ENCODE data around the gene SPTBN1. TPM values are rescaled to one million over a fixed set of nuclear protein-coding genes. Genes with fewer than 3 reads are reported as not detected.

Gene SPTBN1
- total RNA-seq, 4 donors from 2014 or later = 132 to 239 (median 195) TPM

DNA sequence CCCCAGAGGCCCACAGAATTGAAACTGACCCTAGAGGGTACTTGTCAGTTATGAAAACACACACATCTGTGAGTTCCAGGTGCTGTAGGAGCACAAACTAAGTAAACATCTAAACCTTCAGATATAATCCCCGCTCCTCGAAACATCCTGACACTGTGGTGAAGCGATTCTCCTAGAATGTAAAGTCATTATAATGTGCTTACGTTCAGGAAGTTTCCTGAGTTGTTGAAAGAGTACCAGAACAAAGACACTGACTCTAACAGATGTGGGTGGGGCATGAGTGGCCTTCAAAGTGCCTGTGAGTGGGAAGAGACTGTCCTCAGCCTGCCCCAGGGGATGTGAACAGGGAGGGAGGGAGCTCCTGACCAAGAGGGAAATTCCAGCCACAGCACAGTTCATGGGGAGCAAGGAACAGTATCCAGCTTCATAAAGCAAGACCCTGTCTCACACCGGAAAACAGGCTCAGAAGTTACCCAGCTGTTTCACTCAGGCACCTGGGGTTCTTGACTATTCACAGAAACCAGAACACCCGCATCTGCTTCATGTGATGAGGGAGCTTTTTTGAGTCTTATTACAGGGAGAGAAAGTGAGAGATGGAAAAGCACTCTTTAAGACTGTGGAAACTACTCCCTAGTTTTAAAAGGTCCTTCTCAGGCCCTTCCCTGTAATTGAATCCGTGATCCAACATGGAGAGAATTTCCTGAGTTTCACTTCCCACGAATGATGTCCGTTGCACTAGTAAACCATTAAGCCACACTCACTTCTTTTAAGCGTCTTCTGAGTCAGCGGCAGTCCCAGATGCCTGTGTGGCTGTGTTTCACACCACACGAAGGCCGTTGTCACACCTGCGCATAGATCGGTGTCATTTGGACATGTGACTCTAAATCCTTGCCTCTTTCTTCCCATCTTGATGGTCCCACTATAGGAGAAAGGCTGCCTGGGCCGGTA, 178.7 kb downstream of the SPTBN1 start:
- intact Hi-C loops (cut with DNase I; ENCODE audit: low total_unique reads) = no loop called here
- TF ChIP-seq POLR2A (IDR thresholded peaks at IDR 0.05) (no peak), CTCF (IDR thresholded peaks at IDR 0.05) (no peak)
- 60 to 68% methylated on average over 16 of the region's 16 CpGs for WGBS, 2 donors
- DNase-seq (ENCODE audit: low spot score in 2 of 2) = peak in 1 of 2 donors; percentile 54
- no peak overlapping the region for H3K4me3 ChIP-seq (ENCODE audit: low read depth, poor library complexity, severe bottlenecking)

- DNase-seq (ENCODE audit: low spot score in 2 of 2) = no peak
- TF ChIP-seq POLR2A (IDR thresholded peaks at IDR 0.05) (no peak), CTCF (IDR thresholded peaks at IDR 0.05) (no peak)
- intact Hi-C loops (cut with DNase I; ENCODE audit: low total_unique reads) = no loop called here
- no peak overlapping the region for H3K4me3 ChIP-seq (ENCODE audit: low read depth, poor library complexity, severe bottlenecking)
- 35 to 57% methylated on average over 3 of the region's 3 CpGs for whole genome bisulfite sequencing, 2 donors
These were observed 179.5 kb downstream of the SPTBN1 start for GRCh38 chr2:54635554-54636152.

DNA sequence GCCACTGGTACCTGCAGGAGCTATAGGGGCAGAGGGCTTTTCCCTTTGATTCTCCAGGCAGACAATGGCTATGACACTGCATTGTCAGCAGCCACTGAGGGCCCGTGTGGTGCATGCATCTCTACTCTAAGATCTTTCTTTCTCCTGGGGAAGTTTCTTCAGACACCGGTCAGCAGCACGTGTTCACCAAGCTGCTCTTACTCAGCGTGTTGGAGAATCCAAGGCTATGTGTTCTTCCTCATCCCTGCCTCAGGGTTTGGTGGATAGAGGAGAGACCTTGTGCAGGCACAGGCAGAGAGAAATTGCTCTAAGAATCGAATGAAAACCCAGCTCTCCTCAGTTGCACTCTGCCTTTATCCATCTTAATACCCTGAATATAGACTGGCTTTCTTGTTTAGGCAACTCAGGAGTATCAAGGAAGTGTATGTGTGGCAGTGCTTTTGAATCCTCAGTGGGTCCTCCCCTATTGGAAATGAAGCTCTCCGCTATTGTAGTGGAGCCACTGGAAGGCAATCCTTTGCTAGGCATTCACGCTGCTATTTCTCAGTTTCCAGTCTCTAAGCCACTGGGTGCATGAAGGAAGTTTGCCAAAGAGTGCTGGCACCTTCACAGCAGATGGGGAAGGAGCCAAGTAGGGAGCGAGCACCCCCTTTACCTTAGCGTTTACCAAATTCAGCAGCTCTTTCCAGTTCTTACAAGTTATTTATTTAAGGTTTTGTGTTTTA, 180.4 kb downstream of the SPTBN1 start:
- TF ChIP-seq POLR2A (IDR thresholded peaks at IDR 0.05) (no peak), CTCF (IDR thresholded peaks at IDR 0.05) (no peak)
- DNase-seq (ENCODE audit: low spot score in 2 of 2) = no peak
- WGBS, 2 donors = 74 to 77% methylated on average over 9 of the region's 9 CpGs
- intact Hi-C loops (cut with DNase I; ENCODE audit: low total_unique reads) = no loop called here
- no peak overlapping the region for H3K4me3 ChIP-seq (ENCODE audit: low read depth, poor library complexity, severe bottlenecking)

GRCh38 chr2:54638103-54638502, 182.0 kb downstream of the SPTBN1 start:
- 89 to 91% methylated on average over 3 of the region's 3 CpGs for WGBS, 2 donors
- no peak for DNase-seq (ENCODE audit: low spot score in 2 of 2)
- TF ChIP-seq POLR2A (IDR thresholded peaks at IDR 0.05) = no peak
- no peak overlapping the region for H3K4me3 ChIP-seq (ENCODE audit: low read depth, poor library complexity, severe bottlenecking)
- intact Hi-C loops (cut with DNase I; ENCODE audit: low total_unique reads) = no loop called here

- no peak for DNase-seq (ENCODE audit: low spot score in 2 of 2)
- 80 to 88% methylated on average over 7 of the region's 7 CpGs for WGBS, 2 donors
- H3K4me3 ChIP-seq (ENCODE audit: low read depth, poor library complexity, severe bottlenecking) = no peak overlapping the region
- TF ChIP-seq CTCF (IDR thresholded peaks at IDR 0.05) (no peak), POLR2A (IDR thresholded peaks at IDR 0.05) (no peak)
- intact Hi-C loops (cut with DNase I; ENCODE audit: low total_unique reads) = no loop called here
These were observed 182.7 kb downstream of the SPTBN1 start for GRCh38 chr2:54638774-54639187.

- TF ChIP-seq POLR2A (IDR thresholded peaks at IDR 0.05) = no peak
- no peak for TF ChIP-seq CTCF (IDR thresholded peaks at IDR 0.05)
These were observed 183.5 kb downstream of the SPTBN1 start for GRCh38 chr2:54639609-54640008.

More at GRCh38 chr2:54639609-54640008, 183.5 kb downstream of the SPTBN1 start:
- intact Hi-C loops (cut with DNase I; ENCODE audit: low total_unique reads) = no loop called here
- no peak overlapping the region for H3K4me3 ChIP-seq (ENCODE audit: low read depth, poor library complexity, severe bottlenecking)
- 61 to 69% methylated on average over 4 of the region's 4 CpGs for WGBS, 2 donors
- DNase-seq (ENCODE audit: low spot score in 2 of 2) = no peak
